H9 (cell line): ENCODE results near the gene TCF4. TPM values are rescaled to one million over a fixed set of nuclear protein-coding genes. Genes with fewer than 3 reads are reported as not detected.

Experiments used
- DNase-seq: peaks from one replicate; pipeline ENCODE4 v3.0.0-alpha.2; 2017
- H2AFZ ChIP-seq: one replicate; pipeline ENCODE4 v1.6.1; 2013; ENCODE audit warnings: mild to moderate bottlenecking, low read length, control low read depth, moderate library complexity
- H2AK5ac ChIP-seq: 2 replicates; pipeline ENCODE4 v1.6.1; 2013; ENCODE audit warnings: low read length, control low read depth, mixed read lengths; ENCODE audit not compliant: insufficient read length
- H2BK120ac ChIP-seq: one replicate; pipeline ENCODE4 v1.6.1; 2013; ENCODE audit warnings: low read depth, mild to moderate bottlenecking, low read length, control low read depth, inconsistent platforms; ENCODE audit not compliant: poor library complexity, severe bottlenecking
- H2BK12ac ChIP-seq: 2 replicates; pipeline ENCODE4 v1.6.1; 2013; ENCODE audit warnings: low read length, control low read depth, mixed read lengths, low read depth; ENCODE audit not compliant: insufficient read length
- H2BK15ac ChIP-seq: 2 replicates; pipeline ENCODE4 v1.6.1; 2013; ENCODE audit warnings: low read depth, low read length, control low read depth
- H2BK20ac ChIP-seq: one replicate; pipeline ENCODE4 v1.6.1; 2013; ENCODE audit warnings: low read depth, mild to moderate bottlenecking, low read length, control low read depth, inconsistent platforms; ENCODE audit not compliant: poor library complexity, severe bottlenecking
- H2BK5ac ChIP-seq: 2 replicates; pipeline ENCODE4 v1.6.1; 2013; ENCODE audit warnings: low read length, control low read depth, mixed read lengths; ENCODE audit not compliant: insufficient read length
- H3K14ac ChIP-seq: 2 replicates; pipeline ENCODE4 v1.6.1; 2013; ENCODE audit warnings: low read length, control low read depth; ENCODE audit not compliant: insufficient read depth
- H3K18ac ChIP-seq: 2 replicates; pipeline ENCODE4 v1.6.1; 2013; ENCODE audit warnings: low read depth, mild to moderate bottlenecking, mixed read lengths, low read length, control low read depth; ENCODE audit not compliant: insufficient read length
- H3K23ac ChIP-seq: 2 replicates; pipeline ENCODE4 v1.6.1; 2013; ENCODE audit warnings: low read length, control low read depth, mixed read lengths, low read depth; ENCODE audit not compliant: insufficient read length
- H3K23me2 ChIP-seq: 2 replicates; pipeline ENCODE4 v1.6.1; 2013; ENCODE audit warnings: low read depth, mild to moderate bottlenecking, mixed read lengths, low read length, control low read depth; ENCODE audit not compliant: insufficient read length, poor library complexity, severe bottlenecking
- H3K27ac ChIP-seq: 2 replicates; pipeline ENCODE4 v1.5.1; 2013; ENCODE audit warnings: low read length, control low read depth, mixed read lengths, low read depth; ENCODE audit not compliant: insufficient read length
- H3K27me3 ChIP-seq: 2 replicates; pipeline ENCODE4 v1.6.1; 2013; ENCODE audit warnings: low read length, control low read depth, inconsistent platforms; ENCODE audit not compliant: insufficient read depth
- H3K4ac ChIP-seq: 2 replicates; pipeline ENCODE4 v1.6.1; 2013; ENCODE audit warnings: low read depth, mild to moderate bottlenecking, control low read depth, inconsistent platforms, low read length, moderate library complexity
- H3K4me1 ChIP-seq: 2 replicates; pipeline ENCODE4 v1.6.1; 2013; ENCODE audit warnings: low read length, control low read depth, inconsistent platforms; ENCODE audit not compliant: insufficient read depth
- H3K4me2 ChIP-seq: 2 replicates; pipeline ENCODE4 v1.6.1; 2013; ENCODE audit warnings: low read length, control low read depth, mixed read lengths; ENCODE audit not compliant: insufficient read length, insufficient read depth
- H3K56ac ChIP-seq: 2 replicates; pipeline ENCODE4 v1.6.1; 2013; ENCODE audit warnings: low read depth, mild to moderate bottlenecking, mixed read lengths, low read length, control low read depth; ENCODE audit not compliant: insufficient read length
- H3K79me1 ChIP-seq: 2 replicates; pipeline ENCODE4 v1.6.1; 2013; ENCODE audit warnings: low read depth, mild to moderate bottlenecking, moderate library complexity, low read length, control low read depth, inconsistent platforms; ENCODE audit not compliant: insufficient read depth, poor library complexity, severe bottlenecking
- H3K79me2 ChIP-seq: 2 replicates; pipeline ENCODE4 v1.6.1; 2013; ENCODE audit warnings: low read length, control low read depth, inconsistent platforms; ENCODE audit not compliant: insufficient read depth
- H3K9ac ChIP-seq: 2 replicates; pipeline ENCODE4 v1.6.1; 2013; ENCODE audit warnings: low read length, control low read depth, mixed read lengths; ENCODE audit not compliant: insufficient read length; ENCODE audit errors: extremely low read depth
- H3K9me3 ChIP-seq: one replicate; pipeline ENCODE4 v1.6.1; 2013; ENCODE audit warnings: low read depth, low read length, inconsistent platforms; ENCODE audit not compliant: control insufficient read depth
- H3T11ph ChIP-seq: one replicate; pipeline ENCODE4 v1.6.1; 2013; ENCODE audit warnings: mild to moderate bottlenecking, low read length, control low read depth, inconsistent platforms
- H4K20me1 ChIP-seq: one replicate; pipeline ENCODE4 v1.6.1; 2013; ENCODE audit not compliant: control insufficient read depth, insufficient read length, insufficient read depth
- H4K5ac ChIP-seq: 2 replicates; pipeline ENCODE4 v1.6.1; 2013; ENCODE audit warnings: low read depth, mild to moderate bottlenecking, mixed read lengths, low read length, control low read depth; ENCODE audit not compliant: insufficient read length
- H4K8ac ChIP-seq: replicated peaks from 2 replicates; pipeline ENCODE4 v1.6.1; 2013; ENCODE audit warnings: low read length, control low read depth, mixed read lengths, low read depth; ENCODE audit not compliant: insufficient read length
- H4K91ac ChIP-seq: 2 replicates; pipeline ENCODE4 v1.6.1; 2013; ENCODE audit warnings: low read depth, mild to moderate bottlenecking, moderate library complexity, mixed read lengths, low read length, control low read depth; ENCODE audit not compliant: insufficient read length
- H3K27ac Mint-ChIP-seq, 3 experiments: 2 replicates in 2 of 3; 3 replicates in 1 of 3; pipeline ENCODE4 v1.8.0; 2020 to 2021; ENCODE audit warnings: mixed read lengths in 3 of 3, mild to moderate bottlenecking in 1 of 3, moderate library complexity in 1 of 3
- H3K27me3 Mint-ChIP-seq: 2 replicates; pipeline ENCODE4 v1.8.0; 2021; ENCODE audit warnings: low read depth, mild to moderate bottlenecking, moderate library complexity, mixed read lengths
- H3K36me3 Mint-ChIP-seq, 3 experiments: 2 replicates in 2 of 3; 3 replicates in 1 of 3; pipeline ENCODE4 v1.8.0; 2020 to 2021; ENCODE audit warnings: low read depth in 3 of 3, mixed read lengths in 3 of 3; ENCODE audit not compliant: insufficient read depth in 1 of 3
- H3K4me1 Mint-ChIP-seq, 2 experiments: 2 replicates each; pipeline ENCODE4 v1.8.0; 2020; ENCODE audit warnings: mixed read lengths in 2 of 2
- H3K4me3 Mint-ChIP-seq, 2 experiments: 2 replicates in 1 of 2; 3 replicates in 1 of 2; pipeline ENCODE4 v1.8.0; 2020 to 2021; ENCODE audit warnings: mild to moderate bottlenecking in 2 of 2, mixed read lengths in 2 of 2, moderate library complexity in 1 of 2
- H3K9me3 Mint-ChIP-seq, 2 experiments: 2 replicates in 1 of 2; 3 replicates in 1 of 2; pipeline ENCODE4 v1.8.0; 2020; ENCODE audit warnings: mild to moderate bottlenecking in 2 of 2, mixed read lengths in 2 of 2, moderate library complexity in 1 of 2
- CTCF ChIP-seq: fragments of 200-600 bp; sonication (generic); conservative IDR thresholded peaks from 3 replicates; pipeline ENCODE4 v1.8.0; 2021; ENCODE audit warnings: antibody characterized with exemption, mild to moderate bottlenecking
- WGBS: extraction: QIAGEN DNeasy Blood & Tissue Kit; methylation state at CpG from one replicate; pipeline ENCODE4 v1.1.7; 2013; ENCODE audit warnings: missing lambda C conversion rate, low lambda C conversion rate, mixed read lengths; ENCODE audit not compliant: insufficient read length; ENCODE audit errors: extremely low coverage; 5-methylcytosine and 5-hydroxymethylcytosine counted together
- total RNA-seq: library from RNA; stranded (reverse); gene quantifications from 2 replicates; pipeline ENCODE4 v1.2.1, GENCODE V29; 2021

TCF4 gene
- total RNA-seq, 1 experiment from 2014 or later = 99.4 TPM

GRCh38 chr18:55323051-55323994, 264.7 kb downstream of the TCF4 start:
- no peak for DNase-seq
- no peak overlapping the region for H2BK5ac ChIP-seq
- H3K79me1 ChIP-seq = no peaks in the 10 kb centered on the region
- H3K9me3 ChIP-seq = no peaks in the 10 kb centered on the region
- no peak overlapping the region for H4K5ac ChIP-seq
- no peak overlapping the region for H4K8ac ChIP-seq
- H2BK15ac ChIP-seq = no peak overlapping the region
- H3K4ac ChIP-seq = no peak overlapping the region
- no peaks in the 10 kb centered on the region; the same call in 1 of the 2 replicates for H3K4me1 ChIP-seq
- H3K9ac ChIP-seq = no peak overlapping the region
- peak overlapping the region; percentile 85 to 86 for H3K4me3 Mint-ChIP-seq
- H3K79me2 ChIP-seq = no peaks in the 10 kb centered on the region
- H3T11ph ChIP-seq = no peak overlapping the region
- no peak overlapping the region for H3K27ac Mint-ChIP-seq
- H3K4me1 Mint-ChIP-seq = peaks cover 31 to 38% of the 10 kb centered on the region in 2 experiments
- no peak overlapping the region for H3K14ac ChIP-seq
- H4K91ac ChIP-seq = no peak overlapping the region
- no peak overlapping the region for H2BK12ac ChIP-seq
- no peaks in the 10 kb centered on the region for H4K20me1 ChIP-seq
- H3K27me3 Mint-ChIP-seq = no peaks in the 10 kb centered on the region; the same call in 1 of the 2 replicates
- H3K36me3 Mint-ChIP-seq = no peaks in the 10 kb centered on the region
- H3K9me3 Mint-ChIP-seq = no peaks in the 10 kb centered on the region
- WGBS = no CpG with 5 or more reads among the region's 10 CpGs
- no peak overlapping the region for H3K56ac ChIP-seq
- peak overlapping the region; percentile 80 for H3K4me2 ChIP-seq
- H2BK20ac ChIP-seq = no peak overlapping the region
- H3K27ac ChIP-seq = no peak overlapping the region
- no peak for TF ChIP-seq CTCF
- H3K27me3 ChIP-seq = no peaks in the 10 kb centered on the region
- no peak overlapping the region for H3K18ac ChIP-seq
- H3K23ac ChIP-seq = no peak overlapping the region
- no peak overlapping the region for H2AK5ac ChIP-seq
- H3K23me2 ChIP-seq = peaks cover 9% of the 10 kb centered on the region
- H2AFZ ChIP-seq = no peak overlapping the region
- H2BK120ac ChIP-seq = no peak overlapping the region
